Mammary epithelial cell (primary cell): ENCODE data around the gene RANBP9.

Experiments used
- CTCF ChIP-seq, 2 donors: IDR thresholded peaks in 1 of 2; conservative IDR thresholded peaks in 1 of 2; 2 replicates each; pipeline ENCODE4 v1.5.1; 2011 to 2012; ENCODE audit warnings: inconsistent platforms in 2 of 2, low read length in 2 of 2, mild to moderate bottlenecking in 2 of 2, control low read depth in 1 of 2, low read depth in 1 of 2; ENCODE audit not compliant: insufficient read depth in 1 of 2; ENCODE audit errors: extremely low read depth in 1 of 2
- EZH2 ChIP-seq: IDR thresholded peaks from 2 replicates; pipeline ENCODE4 v1.6.1; 2012; ENCODE audit warnings: low read length, inconsistent platforms, borderline replicate concordance

GRCh38 chr6:13613029-13613594, 98.5 kb downstream of the RANBP9 start:
- no peak for TF ChIP-seq CTCF (conservative IDR thresholded peaks at IDR 0.05 in 1 of 2, IDR thresholded peaks at IDR 0.05 in 1 of 2; ENCODE audit: extremely low read depth in 1 of 2, insufficient read depth in 1 of 2, low read depth in 1 of 2, low read length in 2 of 2)
- TF ChIP-seq EZH2, result no peak
